Measurements from ENCODE around the gene RAB23. TPM values are rescaled to one million over a fixed set of nuclear protein-coding genes. Genes with fewer than 3 reads are reported as not detected.

The RAB23 gene
- total RNA-seq, 1 experiment from 2014 or later, result 18.1 TPM

GRCh38 chr6:57165080-57165479 lies 57.0 kb downstream of the RAB23 start:
- Histone ChIP-seq H3K4me1 (ENCODE audit: insufficient read depth, low read length) (no peaks in the 10 kb centered on the region), H3K4ac (ENCODE audit: low read depth, low read length) (no peak overlapping the region), H2BK20ac (ENCODE audit: low read depth, low read length, poor library complexity, severe bottlenecking) (no peak overlapping the region), H2BK5ac (ENCODE audit: insufficient read length, low read length) (no peak overlapping the region), H3K9ac (ENCODE audit: extremely low read depth, insufficient read length, low read length) (no peak overlapping the region), H3K23me2 (ENCODE audit: insufficient read length, low read depth, low read length, poor library complexity, severe bottlenecking) (no peaks in the 10 kb centered on the region), H3K18ac (ENCODE audit: insufficient read length, low read depth, low read length) (no peak overlapping the region), H2BK15ac (ENCODE audit: low read depth, low read length) (no peak overlapping the region), H3T11ph (ENCODE audit: low read length) (no peak overlapping the region), H3K9me3 (ENCODE audit: control insufficient read depth, low read depth, low read length) (no peaks in the 10 kb centered on the region), H4K8ac (replicated peaks; ENCODE audit: insufficient read length, low read depth, low read length) (no peak overlapping the region), H3K79me2 (ENCODE audit: insufficient read depth, low read length) (no peaks in the 10 kb centered on the region), H2BK12ac (ENCODE audit: insufficient read length, low read depth, low read length) (no peak overlapping the region), H2AFZ (ENCODE audit: low read length) (no peak overlapping the region), H3K23ac (ENCODE audit: insufficient read length, low read depth, low read length) (no peak overlapping the region), H4K20me1 (ENCODE audit: control insufficient read depth, insufficient read depth, insufficient read length) (no peaks in the 10 kb centered on the region), H2BK120ac (ENCODE audit: low read depth, low read length, poor library complexity, severe bottlenecking) (no peak overlapping the region), H2AK5ac (ENCODE audit: insufficient read length, low read length) (no peak overlapping the region), H3K4me2 (ENCODE audit: insufficient read depth, insufficient read length, low read length) (no peak overlapping the region), H4K5ac (ENCODE audit: insufficient read length, low read depth, low read length) (no peak overlapping the region), H3K79me1 (ENCODE audit: insufficient read depth, low read depth, low read length, poor library complexity, severe bottlenecking) (no peaks in the 10 kb centered on the region), H3K27me3 (ENCODE audit: insufficient read depth, low read length) (no peaks in the 10 kb centered on the region), H3K14ac (ENCODE audit: insufficient read depth, low read length) (no peak overlapping the region), H4K91ac (ENCODE audit: insufficient read length, low read depth, low read length) (no peak overlapping the region), H3K56ac (ENCODE audit: insufficient read length, low read depth, low read length) (no peak overlapping the region), H3K27ac (ENCODE audit: insufficient read length, low read depth, low read length) (no peak overlapping the region)
- no peaks in the 10 kb centered on the region for H3K27me3 Mint-ChIP-seq (ENCODE audit: low read depth)
- peaks cover 27 to 36% (median 35%) of the 10 kb centered on the region in 3 experiments for H3K36me3 Mint-ChIP-seq (ENCODE audit: insufficient read depth in 1 of 3, low read depth in 3 of 3)
- H3K27ac Mint-ChIP-seq, result no peak overlapping the region
- no peak for TF ChIP-seq CTCF (conservative IDR thresholded peaks at IDR 0.05)
- no peak for DNase-seq
- no peak overlapping the region for H3K4me3 Mint-ChIP-seq
- peaks cover 0 to 4% of the 10 kb centered on the region in 2 experiments; a peak in 1 of 4 replicates for H3K4me1 Mint-ChIP-seq
- peaks cover 5 to 15% of the 10 kb centered on the region in 2 experiments; a peak in 4 of 5 replicates for H3K9me3 Mint-ChIP-seq
- WGBS (ENCODE audit: extremely low coverage, insufficient read length, low lambda C conversion rate), result no CpG with 5 or more reads among the region's 1 CpG
